Islet of Langerhans (tissue), 1 donor: ENCODE measurements around the gene PARP12.

Source experiments
- FAIRE-seq: peaks from one replicate; lab custom pipeline; 2011; peaks lifted over from hg19 to GRCh38; lab: Jason Lieb, UNC

Gene PARP12

DNA sequence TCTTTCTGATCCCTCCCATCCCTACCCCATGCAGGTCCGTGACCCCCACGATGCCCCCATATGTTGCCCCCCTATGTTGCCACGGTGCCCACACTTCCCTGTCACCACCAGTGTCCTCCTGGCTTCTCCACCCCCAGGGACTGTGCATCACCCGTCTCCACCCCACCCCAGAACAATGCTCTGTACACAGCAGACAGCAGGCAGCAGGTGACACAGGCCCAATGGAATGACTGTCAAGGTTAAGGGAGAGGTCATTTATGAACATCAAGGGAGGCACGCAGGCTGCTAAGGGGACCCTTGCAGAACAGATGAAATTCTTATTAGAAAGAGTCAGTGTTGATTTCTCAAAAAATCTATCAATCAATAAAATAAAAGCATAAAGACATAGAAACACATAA, 71.5 kb downstream of the PARP12 start:
- no peak for FAIRE-seq

DNA sequence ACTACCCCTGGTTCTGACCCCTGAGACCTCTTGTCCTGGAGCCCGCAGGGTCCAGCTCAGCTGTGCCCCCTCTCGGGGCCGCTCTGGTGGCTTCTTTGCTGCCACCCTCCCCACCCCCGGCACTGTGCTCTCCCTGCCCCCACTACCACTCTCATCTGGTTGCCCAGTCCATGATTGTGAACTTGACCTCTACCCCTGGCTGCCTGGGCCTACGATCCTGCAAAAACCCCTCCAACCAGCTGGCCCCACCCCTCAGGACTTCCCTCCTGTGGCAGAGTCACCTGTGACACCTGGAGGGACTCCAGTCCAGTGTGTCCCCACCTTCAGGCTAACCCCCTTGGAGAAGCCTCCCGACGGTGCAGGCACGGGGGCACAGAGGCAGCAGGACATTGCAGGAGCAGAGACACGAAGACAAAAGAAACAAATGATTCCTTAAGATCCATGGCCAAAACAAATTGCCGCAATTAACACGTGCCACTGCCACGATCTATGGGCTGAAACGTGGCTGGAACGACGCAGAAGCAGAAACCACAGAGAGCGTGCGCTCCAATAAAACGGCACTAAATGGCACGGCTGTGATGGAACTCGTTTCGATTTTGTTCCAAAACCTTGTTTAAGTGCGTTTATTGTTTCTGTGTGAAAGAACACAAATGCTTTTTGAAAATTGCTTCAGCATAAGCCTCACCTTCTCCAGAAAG, 72.0 kb downstream of the PARP12 start:
- no peak for FAIRE-seq

DNA sequence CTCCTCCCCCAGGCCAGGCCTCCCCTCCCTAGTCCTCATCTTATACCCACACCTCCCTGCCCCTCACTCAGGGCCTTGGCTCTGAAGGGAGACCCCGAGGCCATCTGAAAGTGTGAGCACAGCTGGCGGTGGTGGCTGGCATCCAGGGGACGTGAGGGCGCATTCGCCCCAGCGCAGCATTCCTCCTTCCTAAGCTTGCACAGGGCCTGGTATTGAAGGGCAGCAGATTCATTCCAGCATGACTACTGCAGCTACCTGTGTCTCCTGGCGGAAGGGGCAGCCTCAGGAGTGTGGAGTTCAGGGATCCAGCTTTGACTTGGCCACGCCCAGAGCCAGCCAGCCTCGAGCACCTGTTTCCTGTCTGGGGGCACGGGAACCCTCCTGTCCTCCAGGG, 72.6 kb downstream of the PARP12 start:
- FAIRE-seq: no peak

DNA sequence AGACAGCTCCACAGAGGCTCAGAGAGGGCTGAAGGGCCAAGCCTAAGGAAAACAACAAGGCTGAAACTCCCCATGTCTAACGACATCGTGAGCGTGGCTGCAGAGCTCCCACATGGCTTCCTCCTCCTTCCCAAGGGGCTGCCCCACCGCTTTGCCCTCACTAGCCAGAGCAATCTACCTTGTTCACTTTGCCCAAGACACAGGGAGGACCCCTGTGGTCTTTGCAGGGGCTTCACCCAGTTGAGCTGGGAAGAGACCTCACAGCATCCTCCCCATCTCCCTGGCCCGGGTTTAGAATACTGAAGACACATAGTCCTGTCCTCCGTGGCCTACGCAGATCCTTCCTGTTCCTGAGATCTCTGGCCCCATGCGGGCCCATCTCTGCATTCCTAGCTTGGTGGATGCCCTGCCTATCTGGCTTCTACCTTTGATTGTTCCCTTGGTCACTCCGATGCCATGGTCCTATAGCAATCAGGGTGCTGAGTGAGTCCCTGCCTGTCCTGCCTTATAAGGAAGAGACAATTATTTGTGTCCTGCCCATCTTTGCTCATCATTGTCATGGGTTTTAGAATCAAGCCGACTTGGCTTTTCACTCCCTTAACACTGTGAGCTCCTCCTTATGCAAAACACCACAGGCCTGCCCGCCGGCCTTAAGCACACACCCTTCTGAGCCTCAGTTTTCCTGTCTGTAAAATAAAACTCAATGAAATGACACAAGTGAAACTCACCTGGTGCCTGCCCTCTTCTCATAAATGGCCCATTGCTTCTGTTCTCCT, 73.2 kb downstream of the PARP12 start:
- FAIRE-seq: no peak

DNA sequence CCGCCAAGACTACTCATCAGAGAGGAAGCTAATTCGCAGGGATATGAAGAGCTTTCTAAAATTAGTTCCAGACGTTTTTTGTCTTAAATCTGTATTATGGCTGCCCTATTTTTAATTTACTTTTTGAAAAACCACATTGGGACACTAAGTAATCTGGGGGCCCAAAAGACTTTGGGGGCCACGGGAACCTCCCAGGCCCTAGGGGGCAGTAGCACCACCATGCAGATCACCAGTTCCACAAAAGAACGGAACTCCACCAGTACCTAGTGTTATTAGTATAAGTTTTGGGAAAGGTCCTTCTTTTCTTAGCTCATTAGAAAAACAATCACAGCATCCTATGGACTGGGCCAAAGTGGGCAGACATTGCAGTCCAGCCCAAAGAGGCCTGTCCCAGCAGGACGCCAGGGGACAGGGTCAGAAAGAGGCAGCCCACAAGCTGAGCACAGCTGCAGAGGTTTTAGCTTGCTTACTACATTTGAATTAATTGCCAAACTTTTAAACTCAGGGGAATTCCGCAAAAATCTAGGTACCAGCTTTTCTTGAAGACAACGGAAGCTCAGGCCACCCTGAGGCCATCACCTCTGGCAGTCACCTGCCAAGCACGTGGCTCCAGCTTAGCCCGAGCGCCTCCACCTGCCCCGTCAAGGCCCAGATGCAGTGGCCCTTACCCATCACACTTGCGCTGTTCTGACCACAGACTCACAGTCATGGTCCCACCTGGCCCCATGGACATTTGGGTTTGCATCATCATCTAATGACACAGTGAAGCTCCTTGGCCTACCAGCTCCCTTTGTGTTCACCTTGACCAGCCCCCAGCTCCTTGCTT, 74.8 kb downstream of the PARP12 start:
- FAIRE-seq: no peak

DNA sequence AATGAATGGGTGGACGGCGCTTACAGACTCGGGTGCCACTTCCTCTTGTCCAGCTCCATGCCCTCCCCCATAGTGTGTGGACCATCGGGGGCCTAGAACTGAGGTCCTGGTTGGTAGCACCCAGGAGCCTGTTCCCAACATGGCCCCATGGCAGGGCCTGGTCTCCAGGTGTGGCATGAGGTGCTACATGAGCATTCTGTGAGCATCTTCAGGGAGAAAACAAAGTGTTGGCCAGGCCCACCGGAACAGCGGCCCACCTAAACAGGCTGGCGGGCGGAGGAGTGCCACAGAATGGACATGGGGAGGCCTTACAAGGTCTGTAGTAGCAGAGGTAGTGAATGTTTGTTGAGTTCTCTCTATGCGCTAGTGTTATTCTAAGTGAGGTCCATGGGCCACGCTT, 76.9 kb downstream of the PARP12 start:
- no peak for FAIRE-seq

DNA sequence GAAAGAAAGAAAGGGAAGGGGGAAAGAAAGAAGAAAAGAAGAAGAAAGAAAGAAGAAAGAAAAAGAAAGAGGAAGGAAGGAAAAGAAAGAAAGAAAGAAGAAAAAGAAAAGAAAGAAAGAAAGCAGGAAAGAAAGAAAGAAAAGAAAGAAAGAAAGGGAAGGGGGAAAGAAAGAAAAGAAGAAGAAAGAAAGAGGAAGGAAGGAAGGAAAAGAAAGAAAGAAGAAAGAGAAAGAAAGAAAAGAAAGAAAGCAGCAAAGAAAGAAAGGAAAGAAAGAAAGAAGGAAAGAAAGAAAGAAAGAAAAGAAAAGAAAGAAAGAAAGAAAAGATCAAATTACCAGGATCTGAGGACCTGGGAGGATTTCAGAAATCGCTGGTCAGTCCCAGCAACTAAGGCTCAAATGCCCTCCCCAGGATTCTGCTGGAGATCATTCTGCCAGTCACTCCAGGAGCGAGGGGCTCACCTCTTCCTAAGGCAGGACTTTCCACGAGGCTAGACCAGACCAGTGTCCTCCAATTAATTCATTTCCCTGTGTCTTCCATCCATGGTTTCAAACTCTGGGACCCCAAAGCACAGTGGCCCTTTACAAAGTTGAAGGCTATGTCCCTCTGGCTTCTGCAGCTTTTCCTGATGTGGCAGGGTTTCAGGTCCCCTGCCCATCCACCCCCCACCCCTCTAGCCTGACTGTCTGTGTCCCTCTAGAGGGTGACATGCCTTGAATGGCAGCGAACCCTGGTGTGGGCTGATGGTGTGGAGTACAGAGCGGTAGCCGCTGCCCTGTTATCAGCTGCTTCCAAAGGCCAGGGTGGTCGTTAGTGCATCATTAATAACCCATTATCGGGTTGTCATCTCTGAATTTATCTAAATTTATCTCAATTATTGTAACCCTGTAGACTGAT, 77.9 kb downstream of the PARP12 start:
- no peak for FAIRE-seq

DNA sequence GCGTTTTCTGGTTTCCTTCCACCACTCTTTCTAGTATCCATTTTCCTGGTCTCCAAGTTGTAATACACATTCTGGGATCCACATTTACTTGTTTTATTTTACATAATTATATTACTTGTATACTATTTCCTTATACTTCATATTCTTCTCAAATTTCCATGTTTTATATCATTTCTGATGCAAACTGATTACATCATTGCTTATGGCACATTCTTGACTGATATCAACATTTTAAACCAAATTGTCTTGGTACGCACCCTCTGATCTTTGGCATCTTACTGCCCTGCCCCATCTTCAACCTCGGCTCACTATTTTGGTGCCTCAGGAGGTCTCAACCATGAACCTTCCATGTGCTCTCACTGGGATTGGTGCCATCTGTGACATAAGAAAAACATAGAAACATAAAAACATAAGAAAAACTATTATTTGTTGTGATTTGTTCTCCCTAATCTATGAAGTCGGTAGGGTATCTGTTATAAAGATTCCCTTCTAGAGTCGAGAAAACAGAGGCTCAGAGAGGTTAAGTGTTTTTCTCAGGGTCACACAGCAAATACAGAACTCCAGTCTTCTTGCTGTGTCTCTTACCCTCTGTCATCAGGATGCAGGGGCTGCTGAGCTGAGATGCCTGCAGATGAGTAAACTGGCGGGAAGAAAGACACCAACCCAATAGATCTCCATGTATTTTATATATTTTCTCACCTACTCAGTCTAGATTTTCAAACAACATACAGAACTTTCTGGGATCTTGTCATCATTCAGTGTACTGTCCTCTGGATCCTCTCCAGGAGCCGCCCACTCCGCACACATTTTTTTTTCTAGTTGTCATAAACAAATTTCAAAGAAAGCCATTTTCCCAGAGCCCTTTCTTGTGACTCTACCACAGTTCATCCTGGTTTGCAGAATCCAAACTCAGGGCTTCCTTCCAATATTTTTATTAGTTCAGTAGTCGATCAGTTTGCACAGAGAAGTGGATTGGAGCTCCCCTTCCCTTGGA, 79.5 kb downstream of the PARP12 start:
- FAIRE-seq: no peak

DNA sequence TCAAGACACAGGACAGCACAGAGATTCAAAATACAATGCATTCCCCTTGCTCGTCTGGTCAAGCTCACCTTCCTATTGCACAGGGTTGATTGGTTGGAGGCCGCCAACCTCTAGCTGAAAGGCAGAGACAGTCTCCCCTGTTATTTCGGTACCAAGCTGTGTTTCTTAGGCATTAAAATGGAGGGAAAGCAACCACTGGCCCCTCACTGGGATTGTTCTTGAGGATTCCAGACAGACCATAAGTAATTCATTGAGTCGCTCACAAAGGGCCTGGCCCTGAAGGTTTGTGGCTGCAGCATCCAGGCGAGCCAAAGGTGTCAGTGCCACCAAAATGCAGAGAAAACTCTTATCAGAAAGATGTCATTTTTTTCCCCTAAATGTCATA, 81.2 kb downstream of the PARP12 start:
- no peak for FAIRE-seq

DNA sequence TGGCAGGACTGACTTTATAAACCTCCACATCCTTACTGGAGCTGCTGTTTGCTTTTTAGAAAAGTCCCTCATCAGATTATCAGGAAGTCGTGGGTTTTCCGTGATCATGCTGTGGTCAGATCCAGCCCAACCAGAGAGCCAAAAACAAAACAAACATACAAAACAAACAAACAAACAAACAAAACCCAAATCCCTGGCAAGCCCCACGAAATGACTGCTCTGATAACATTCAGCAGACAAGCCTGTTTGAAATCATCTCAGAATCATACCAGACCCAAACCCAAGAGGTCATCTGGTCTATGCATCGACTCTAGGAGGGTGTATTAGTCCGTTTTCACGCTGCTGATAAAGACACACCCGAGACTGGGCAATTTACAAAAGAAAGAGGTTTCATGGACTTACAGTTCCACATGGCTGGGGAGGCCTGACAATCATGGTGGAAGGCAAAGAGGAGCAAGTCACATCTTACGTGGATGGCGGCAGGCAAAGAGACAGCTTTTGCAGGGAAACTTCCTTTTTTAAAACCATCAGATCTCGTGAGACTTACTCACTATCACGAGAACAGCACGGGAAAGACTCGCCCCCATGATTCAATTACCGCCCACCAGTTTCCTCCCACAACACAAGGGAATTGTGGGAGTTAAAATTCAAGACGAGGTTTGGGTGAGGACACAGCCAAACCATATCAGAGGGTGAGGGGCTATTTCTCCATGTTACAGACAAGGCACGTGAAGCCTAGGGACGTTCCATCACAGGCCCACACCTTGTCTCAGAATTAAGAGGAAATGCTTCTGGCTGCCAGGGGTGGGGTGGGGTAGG, 85.7 kb downstream of the PARP12 start:
- no peak for FAIRE-seq

DNA sequence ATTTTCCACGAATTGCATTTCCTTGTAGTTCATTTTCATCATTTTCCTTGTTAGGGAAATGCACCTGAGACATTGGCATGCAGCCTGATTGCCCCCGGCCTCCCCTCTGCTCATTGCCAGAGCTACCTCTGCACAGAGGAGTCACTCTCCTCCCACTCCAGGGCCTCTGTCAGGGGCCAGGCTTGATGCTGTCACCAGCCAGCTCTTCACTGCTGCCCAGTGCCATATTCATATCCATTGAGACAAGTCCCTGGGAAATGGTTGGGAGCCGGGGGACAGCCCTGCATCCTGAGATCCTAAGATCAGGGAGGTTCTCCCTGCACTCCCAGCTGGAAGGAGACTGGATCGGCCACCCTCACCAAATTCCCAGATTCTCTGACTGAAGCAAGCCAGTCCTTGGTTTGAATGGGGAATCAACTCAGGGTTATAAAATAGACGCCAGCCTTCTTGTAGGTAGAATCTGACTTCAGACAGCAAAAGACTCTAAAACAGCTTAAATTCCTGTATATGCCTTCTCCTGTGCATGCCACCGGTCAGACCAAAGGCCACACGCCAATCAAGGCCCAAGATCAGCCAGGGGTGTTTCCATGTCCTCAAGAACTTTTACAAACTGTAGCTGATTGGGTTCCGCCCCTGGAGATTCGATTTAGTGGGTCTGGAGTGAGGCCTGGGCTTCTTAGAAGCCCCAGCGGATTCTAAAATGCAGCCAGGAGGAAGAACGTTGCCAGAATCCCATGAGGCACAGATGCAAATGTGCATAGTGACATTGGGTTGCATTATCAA, 86.5 kb downstream of the PARP12 start:
- FAIRE-seq: no peak

DNA sequence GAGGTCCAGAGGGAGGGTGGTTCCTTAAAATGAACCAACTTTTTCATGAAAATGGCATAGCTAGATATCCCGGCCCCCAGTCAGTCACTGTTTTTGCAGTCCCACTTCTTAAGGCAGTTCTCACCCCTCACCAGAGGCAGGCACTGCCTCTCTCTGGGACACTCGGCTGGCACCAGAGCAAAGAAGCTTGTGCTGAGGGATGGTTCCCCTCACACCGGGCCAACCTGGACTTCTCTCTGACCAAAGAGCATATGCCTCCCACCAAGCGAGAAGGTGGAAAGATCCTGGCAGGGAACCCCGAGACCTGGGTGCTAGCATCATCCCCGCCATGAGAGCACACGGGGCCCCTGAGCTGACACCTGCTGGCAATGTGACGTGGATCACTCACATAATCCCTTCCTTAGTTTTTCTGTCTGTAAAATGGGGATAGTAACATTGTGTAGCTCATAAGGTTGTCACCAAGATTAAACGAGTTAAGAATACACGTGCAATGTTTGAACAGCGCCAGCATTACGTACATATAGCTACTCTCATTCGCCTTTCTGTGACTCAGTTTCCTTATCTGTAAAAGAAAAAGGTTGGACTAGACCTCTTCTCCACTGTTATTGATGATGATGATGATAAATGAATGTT, 88.5 kb downstream of the PARP12 start:
- no peak for FAIRE-seq
